ENCODE results near the gene IMMP2L. TPM values are rescaled to one million over a fixed set of nuclear protein-coding genes. Genes with fewer than 3 reads are reported as not detected.

Gene IMMP2L
- total RNA-seq, 2 experiments from 2014 or later, result 5.2 to 6.5 TPM

DNA sequence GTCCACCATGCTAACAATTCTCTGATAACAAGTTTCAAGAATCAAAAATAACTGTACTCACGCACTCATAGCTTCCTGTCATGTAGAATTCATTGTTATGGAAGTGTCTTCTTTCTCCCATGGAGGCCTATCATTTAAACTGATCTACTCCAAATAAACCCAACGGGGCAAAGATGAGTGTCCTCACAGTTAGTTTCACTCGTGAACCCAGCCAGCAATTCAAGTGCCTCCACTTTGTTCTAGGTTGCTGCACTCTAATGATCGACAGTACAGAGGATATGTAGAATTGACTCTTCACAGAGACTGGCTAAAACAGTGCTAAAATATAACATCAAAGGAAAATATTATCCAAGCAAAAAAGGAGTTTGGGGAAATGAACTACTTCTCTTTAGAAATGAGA, 360.0 kb downstream of the IMMP2L start:
- no peaks in the 10 kb centered on the region for H3K36me3 Mint-ChIP-seq (ENCODE audit: low read depth)
- POLR2A ChIA-PET, result no interaction called here
- no peak overlapping the region for H3K27ac Mint-ChIP-seq
- no peaks in the 10 kb centered on the region for H3K27me3 Mint-ChIP-seq
- H3K4me3 Mint-ChIP-seq, result no peak overlapping the region
- DNase-seq, result no peak
- CTCF ChIA-PET, result interaction anchor here (1.5 kb wide), 1 partner anchor 14 kb away, joined by 6 read pairs; no protein-coding TSS in a partner anchor
- no peaks in the 10 kb centered on the region for H3K4me1 Mint-ChIP-seq
- peaks cover 8% of the 10 kb centered on the region for H3K9me3 Mint-ChIP-seq

DNA sequence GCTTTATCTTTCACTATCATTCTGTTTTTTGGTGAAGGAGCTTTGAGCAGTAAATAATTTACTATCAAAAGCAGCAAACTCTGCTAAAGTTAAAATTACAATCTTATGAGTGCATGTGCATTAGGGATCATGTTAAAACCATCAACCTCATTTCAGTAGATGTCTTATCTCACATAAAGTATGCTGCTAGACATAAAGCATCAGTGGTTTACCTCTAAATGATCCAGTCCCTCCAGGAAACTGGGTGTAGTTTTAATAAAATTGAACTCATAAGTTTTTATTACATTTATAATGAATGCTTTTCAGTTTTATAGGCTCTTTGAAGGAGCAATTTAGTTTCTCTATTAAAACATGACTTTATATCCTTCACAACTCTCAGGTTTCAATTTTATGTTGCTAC, 362.6 kb downstream of the IMMP2L start:
- H3K27ac Mint-ChIP-seq, result no peak overlapping the region
- no peak for DNase-seq
- H3K36me3 Mint-ChIP-seq (ENCODE audit: low read depth), result no peaks in the 10 kb centered on the region
- H3K4me1 Mint-ChIP-seq, result no peaks in the 10 kb centered on the region
- ChIA-PET CTCF (no interaction called here), POLR2A (no interaction called here)
- H3K27me3 Mint-ChIP-seq, result no peaks in the 10 kb centered on the region
- peaks cover 12% of the 10 kb centered on the region for H3K9me3 Mint-ChIP-seq
- no peak overlapping the region for H3K4me3 Mint-ChIP-seq

DNA sequence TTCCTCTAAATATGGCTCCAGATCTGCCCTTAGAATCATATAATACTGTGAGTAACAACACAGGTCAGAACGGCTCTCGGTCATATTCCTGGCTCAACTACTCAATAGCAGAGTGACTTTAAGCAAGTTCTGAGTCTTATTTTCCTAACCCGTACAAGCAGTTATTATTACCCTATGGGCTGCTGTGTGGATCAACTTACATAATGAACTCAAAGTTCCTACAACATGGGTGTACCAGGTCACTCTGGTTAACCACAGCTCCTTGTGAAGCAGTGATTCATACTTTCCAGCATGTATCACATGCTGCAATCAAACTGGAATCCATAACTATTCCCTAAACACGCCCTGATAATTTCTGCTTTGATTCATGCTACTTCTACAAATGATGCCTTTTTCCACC, 364.0 kb downstream of the IMMP2L start:
- no peak overlapping the region for H3K27ac Mint-ChIP-seq
- H3K4me1 Mint-ChIP-seq, result no peaks in the 10 kb centered on the region
- POLR2A ChIA-PET, result no interaction called here
- no peak for DNase-seq
- H3K9me3 Mint-ChIP-seq, result peaks cover 12% of the 10 kb centered on the region
- H3K27me3 Mint-ChIP-seq, result no peaks in the 10 kb centered on the region
- H3K36me3 Mint-ChIP-seq (ENCODE audit: low read depth), result no peaks in the 10 kb centered on the region
- no peak overlapping the region for H3K4me3 Mint-ChIP-seq
- CTCF ChIA-PET, result no interaction called here

DNA sequence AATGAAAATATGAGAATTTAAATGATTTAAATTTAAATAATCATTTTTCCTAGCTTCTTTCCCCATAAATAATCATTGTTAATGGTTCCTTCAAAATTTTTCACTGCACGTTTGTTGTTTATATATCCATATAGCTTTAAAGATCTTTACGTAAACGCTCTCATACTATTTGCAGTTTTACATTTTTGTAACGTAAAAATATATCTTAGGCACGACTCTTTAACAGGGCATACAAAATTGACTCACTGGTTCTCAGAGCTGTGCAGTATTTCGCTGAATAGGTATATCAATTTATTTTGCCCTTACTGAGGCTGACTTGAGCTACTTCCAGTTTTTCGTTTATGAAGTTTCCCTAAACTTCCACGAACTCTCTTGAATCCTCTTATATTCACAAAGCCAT, 365.6 kb downstream of the IMMP2L start:
- H3K4me1 Mint-ChIP-seq, result no peaks in the 10 kb centered on the region
- POLR2A ChIA-PET, result no interaction called here
- peaks cover 4% of the 10 kb centered on the region for H3K9me3 Mint-ChIP-seq

DNA sequence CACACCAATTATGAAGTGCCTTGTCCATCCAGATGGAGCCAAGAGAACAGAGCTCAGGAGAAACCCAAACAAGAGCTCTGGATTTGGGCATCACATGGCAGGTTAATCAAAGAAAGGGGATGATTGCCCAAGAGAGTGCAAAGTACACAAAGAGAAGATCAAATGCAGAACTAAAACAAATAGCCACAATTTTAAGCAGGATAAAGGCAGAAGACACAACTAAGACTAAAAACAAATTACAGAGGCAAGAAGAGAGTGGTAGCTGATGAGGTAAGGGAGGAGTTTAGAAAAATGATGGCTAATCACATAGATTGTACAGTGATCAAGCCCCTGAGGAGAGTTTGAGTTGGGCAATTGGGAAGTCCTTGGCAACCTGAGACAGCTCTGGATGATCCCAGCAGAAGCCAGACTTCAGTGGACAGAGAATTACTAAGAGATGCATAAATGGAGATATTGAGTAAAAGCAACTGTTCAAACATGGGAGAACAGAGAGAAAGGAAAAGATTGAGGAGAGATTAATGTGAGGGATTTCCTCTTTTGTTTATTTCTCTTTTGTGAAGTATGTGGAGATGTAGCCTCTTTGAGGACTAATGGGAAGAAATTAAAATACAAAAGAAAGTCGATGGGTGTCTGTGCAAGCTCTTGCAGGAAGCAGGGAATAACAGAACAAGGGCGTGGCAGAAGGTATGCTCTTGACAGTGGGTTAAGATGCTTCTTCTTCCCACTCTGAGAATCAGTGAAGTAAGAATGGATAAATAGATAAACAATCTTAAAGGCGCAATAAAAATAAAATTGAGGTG, 369.5 kb downstream of the IMMP2L start:
- Mint-ChIP-seq H3K4me3 (no peak overlapping the region), H3K27me3 (no peaks in the 10 kb centered on the region), H3K4me1 (no peaks in the 10 kb centered on the region), H3K9me3 (peaks cover 6% of the 10 kb centered on the region), H3K36me3 (ENCODE audit: low read depth) (no peaks in the 10 kb centered on the region), H3K27ac (no peak overlapping the region)
- POLR2A ChIA-PET, result no interaction called here
- DNase-seq, result no peak
- CTCF ChIA-PET, result no interaction called here

More for the DNA sequence above, 365.6 kb downstream of the IMMP2L start:
- Mint-ChIP-seq H3K27ac (no peak overlapping the region), H3K36me3 (ENCODE audit: low read depth) (no peaks in the 10 kb centered on the region), H3K27me3 (no peaks in the 10 kb centered on the region), H3K4me3 (no peak overlapping the region)
- CTCF ChIA-PET, result no interaction called here
- no peak for DNase-seq

DNA sequence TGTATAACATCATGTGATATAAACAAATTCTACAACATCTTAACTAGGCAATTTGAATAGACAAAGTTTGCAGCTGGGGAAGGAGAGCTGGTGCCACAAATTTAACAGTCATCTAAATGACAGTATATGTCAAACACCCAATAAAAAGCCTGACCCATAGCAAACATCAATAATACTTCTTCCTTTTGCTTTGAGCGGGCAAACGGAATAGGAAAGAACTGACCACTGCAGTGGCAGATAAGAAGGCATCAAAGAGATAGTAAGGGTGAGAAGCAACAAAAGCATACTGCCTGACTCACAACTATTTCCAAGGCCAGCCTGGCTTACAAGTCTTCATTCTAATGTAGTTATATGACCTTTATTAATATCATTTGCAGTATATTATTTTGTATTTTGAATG, 371.5 kb downstream of the IMMP2L start:
- ChIA-PET POLR2A (no interaction called here), CTCF (no interaction called here)
- no peaks in the 10 kb centered on the region for H3K27me3 Mint-ChIP-seq
- peaks cover 3% of the 10 kb centered on the region for H3K9me3 Mint-ChIP-seq
- no peak overlapping the region for H3K27ac Mint-ChIP-seq
- DNase-seq, result no peak
- no peaks in the 10 kb centered on the region for H3K4me1 Mint-ChIP-seq
- H3K36me3 Mint-ChIP-seq (ENCODE audit: low read depth), result no peaks in the 10 kb centered on the region
- H3K4me3 Mint-ChIP-seq, result no peak overlapping the region

DNA sequence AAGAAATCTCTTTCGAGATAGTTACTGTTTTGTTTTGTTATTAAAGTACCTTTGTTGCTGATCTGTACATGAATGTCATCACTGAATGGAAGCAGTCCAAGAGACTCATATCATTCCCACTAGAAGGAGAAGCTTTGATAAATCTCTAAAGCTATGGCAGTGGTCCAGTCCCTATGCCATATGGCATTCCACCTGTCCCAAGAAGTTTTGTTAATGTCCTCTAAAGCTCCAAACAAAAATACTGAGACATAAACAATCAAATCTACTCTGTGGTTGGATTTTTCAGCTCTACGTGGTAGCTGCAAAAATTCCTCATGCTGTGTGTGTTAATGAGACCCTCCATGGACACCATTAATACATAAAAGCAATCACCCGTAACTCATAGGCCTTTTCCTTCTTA, 377.3 kb downstream of the IMMP2L start:
- POLR2A ChIA-PET, result no interaction called here
- CTCF ChIA-PET, result no interaction called here
- peaks cover 3% of the 10 kb centered on the region for H3K9me3 Mint-ChIP-seq
- no peak for DNase-seq
- H3K27ac Mint-ChIP-seq, result no peak overlapping the region
- no peaks in the 10 kb centered on the region for H3K36me3 Mint-ChIP-seq (ENCODE audit: low read depth)
- no peak overlapping the region for H3K4me3 Mint-ChIP-seq
- no peaks in the 10 kb centered on the region for H3K27me3 Mint-ChIP-seq
- no peaks in the 10 kb centered on the region for H3K4me1 Mint-ChIP-seq

DNA sequence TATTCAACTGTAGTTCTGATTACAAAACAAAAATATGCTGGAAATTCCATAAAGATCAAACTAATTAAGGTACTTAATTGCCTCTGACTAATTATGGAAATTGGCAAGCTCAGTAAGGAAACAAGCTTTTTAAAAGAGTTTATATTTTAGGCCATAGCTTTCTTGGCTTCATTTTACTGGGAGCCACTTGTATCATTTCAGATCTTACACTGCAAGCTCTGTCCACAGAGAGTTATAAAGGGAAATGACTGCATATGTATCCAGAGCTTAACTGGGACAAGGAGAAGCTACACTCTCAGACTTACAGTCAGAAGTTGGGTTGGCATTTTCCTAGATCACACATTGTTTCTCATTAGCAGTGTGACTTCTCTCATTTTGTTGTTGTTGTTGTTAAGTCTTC, 379.0 kb downstream of the IMMP2L start:
- Mint-ChIP-seq H3K27me3 (no peaks in the 10 kb centered on the region), H3K4me1 (no peaks in the 10 kb centered on the region), H3K4me3 (no peak overlapping the region), H3K9me3 (peaks cover 2% of the 10 kb centered on the region), H3K36me3 (ENCODE audit: low read depth) (no peaks in the 10 kb centered on the region), H3K27ac (no peak overlapping the region)
- DNase-seq, result no peak
- CTCF ChIA-PET, result no interaction called here
- POLR2A ChIA-PET, result no interaction called here

DNA sequence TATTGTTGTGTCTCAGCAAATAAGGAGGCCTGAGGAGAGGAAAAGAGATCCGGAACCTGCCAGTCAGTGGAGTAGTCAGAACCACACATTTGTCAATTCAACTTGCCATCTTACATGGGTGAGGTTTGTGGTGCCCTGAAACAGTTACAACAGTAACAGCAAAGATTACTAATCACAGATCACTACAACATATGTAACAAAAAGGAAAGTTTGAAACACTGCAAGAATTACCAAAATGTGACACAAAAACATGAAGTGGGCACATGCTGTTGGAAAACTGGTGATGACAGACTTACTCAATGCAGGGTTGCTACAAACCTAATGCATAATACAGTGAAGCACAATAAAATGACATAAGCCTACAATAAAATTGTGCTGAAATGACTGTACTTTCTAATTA, 382.0 kb downstream of the IMMP2L start:
- Mint-ChIP-seq H3K4me3 (no peak overlapping the region), H3K27ac (no peak overlapping the region), H3K27me3 (no peaks in the 10 kb centered on the region), H3K9me3 (peaks cover 2% of the 10 kb centered on the region), H3K4me1 (peaks cover 10% of the 10 kb centered on the region), H3K36me3 (ENCODE audit: low read depth) (no peaks in the 10 kb centered on the region)
- CTCF ChIA-PET, result no interaction called here
- POLR2A ChIA-PET, result no interaction called here
- DNase-seq, result no peak

DNA sequence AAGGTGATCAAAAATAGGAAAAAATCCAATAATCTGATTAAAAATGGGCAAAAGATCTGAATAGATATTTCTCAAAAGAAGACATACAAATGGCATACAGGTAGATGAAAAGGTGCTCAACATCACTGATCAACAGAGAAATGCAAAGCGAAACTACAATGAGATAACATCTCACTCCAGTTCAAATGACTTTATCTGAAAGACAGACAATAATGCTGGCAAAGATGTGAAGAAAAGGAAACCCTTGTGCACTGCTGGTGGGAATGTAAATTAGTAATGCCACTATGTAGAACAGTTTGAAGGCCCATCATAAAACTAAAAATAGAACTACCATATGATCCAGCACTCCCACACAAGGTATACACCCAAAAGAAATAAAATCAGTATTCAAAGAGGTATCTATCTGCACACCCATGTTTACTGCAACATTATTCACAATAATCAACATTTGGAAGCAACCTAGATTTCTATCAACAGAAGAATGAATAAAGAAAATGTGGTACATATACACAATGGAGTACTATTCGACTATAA, 386.3 kb downstream of the IMMP2L start:
- H3K4me3 Mint-ChIP-seq, result no peak overlapping the region
- POLR2A ChIA-PET, result no interaction called here
- H3K4me1 Mint-ChIP-seq, result peaks cover 10% of the 10 kb centered on the region
- peak; percentile 10 for DNase-seq
- CTCF ChIA-PET, result interaction anchor here (1.9 kb wide), 1 partner anchor 13 kb away, joined by 4 read pairs; no protein-coding TSS in a partner anchor
- peaks cover 2% of the 10 kb centered on the region for H3K9me3 Mint-ChIP-seq
- no peak overlapping the region for H3K27ac Mint-ChIP-seq
- no peaks in the 10 kb centered on the region for H3K27me3 Mint-ChIP-seq
- no peaks in the 10 kb centered on the region for H3K36me3 Mint-ChIP-seq (ENCODE audit: low read depth)

DNA sequence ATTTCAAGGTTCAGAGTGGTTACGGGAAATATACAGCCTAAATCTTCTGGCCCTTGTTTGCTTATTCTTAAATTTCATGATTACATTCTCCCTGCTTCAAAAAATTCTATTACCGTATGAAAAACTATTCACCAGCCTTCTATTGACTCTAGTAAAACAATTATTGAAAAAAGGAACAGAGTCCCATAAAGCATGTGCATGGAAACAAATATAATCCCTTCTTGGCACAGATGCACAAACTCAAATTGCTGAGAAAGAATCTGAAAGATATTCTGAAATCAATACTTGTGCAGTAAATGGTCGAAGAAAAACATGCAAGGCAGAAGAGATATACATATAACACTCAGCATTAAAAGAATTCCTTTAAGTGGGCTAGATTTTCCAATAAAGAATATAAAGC, 387.8 kb downstream of the IMMP2L start:
- CTCF ChIA-PET, result no interaction called here

DNA sequence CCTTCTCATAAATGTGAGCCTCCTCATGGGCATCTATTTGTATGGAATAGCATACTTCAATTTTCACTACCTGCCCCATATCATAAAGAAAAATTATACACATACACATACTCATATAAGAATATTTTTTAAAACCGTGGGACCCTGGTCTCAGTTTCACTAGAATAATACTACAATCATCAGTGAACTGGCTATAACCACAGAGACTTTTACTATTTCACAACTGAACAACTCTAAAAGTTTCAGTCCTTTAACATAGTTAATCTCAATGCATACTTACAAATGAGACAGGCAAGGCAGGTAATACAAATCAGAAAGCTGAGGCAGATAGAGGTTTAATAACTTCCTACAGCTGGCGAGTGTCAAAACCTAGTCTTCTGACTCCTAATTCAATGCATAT, 388.3 kb downstream of the IMMP2L start:
- POLR2A ChIA-PET, result no interaction called here
- CTCF ChIA-PET, result no interaction called here
- H3K4me3 Mint-ChIP-seq, result no peak overlapping the region
- no peak overlapping the region for H3K27ac Mint-ChIP-seq
- H3K27me3 Mint-ChIP-seq, result no peaks in the 10 kb centered on the region
- peaks cover 10% of the 10 kb centered on the region for H3K4me1 Mint-ChIP-seq
- H3K36me3 Mint-ChIP-seq (ENCODE audit: low read depth), result no peaks in the 10 kb centered on the region
- peaks cover 2% of the 10 kb centered on the region for H3K9me3 Mint-ChIP-seq
- no peak for DNase-seq

More for the DNA sequence above, 387.8 kb downstream of the IMMP2L start:
- Mint-ChIP-seq H3K36me3 (ENCODE audit: low read depth) (no peaks in the 10 kb centered on the region), H3K4me3 (no peak overlapping the region), H3K27ac (no peak overlapping the region), H3K4me1 (peaks cover 10% of the 10 kb centered on the region), H3K27me3 (no peaks in the 10 kb centered on the region), H3K9me3 (peaks cover 2% of the 10 kb centered on the region)
- POLR2A ChIA-PET, result no interaction called here
- DNase-seq, result no peak

DNA sequence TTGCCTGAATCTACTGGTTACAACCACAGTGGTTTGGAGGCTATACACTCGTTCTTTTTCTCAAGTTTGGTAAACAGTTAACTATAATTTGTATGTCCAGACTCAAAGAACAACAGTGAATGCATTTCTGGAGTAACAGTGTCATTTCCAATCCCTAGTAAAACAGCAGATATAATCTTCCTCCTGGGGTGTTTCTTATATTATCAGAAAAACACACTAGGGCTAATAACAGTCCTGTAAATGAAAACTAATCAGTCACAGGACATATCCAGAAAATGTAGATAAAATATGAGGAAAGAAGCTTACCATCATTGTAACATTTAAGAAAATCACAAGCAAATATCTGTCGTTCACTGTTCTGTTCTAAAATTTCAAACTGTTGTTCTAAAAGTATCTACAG, 388.8 kb downstream of the IMMP2L start:
- H3K27me3 Mint-ChIP-seq, result no peaks in the 10 kb centered on the region
- H3K4me3 Mint-ChIP-seq, result no peak overlapping the region
- no peaks in the 10 kb centered on the region for H3K36me3 Mint-ChIP-seq (ENCODE audit: low read depth)
- no peak for DNase-seq
- H3K9me3 Mint-ChIP-seq, result no peaks in the 10 kb centered on the region
- ChIA-PET POLR2A (no interaction called here), CTCF (no interaction called here)
- H3K4me1 Mint-ChIP-seq, result peaks cover 10% of the 10 kb centered on the region
- no peak overlapping the region for H3K27ac Mint-ChIP-seq

All from activated CD4-positive, alpha-beta T cell treated with anti-CD3 and anti-CD28 coated beads, Interleukin-2, amount 10 ng/mL, durations not matched to agents 7 days and 5 days (primary cell).